Right renal cortex interstitium (tissue), 3 donors: ENCODE results near the gene FMO3. TPM values are rescaled to one million over a fixed set of nuclear protein-coding genes. Genes with fewer than 3 reads are reported as not detected.

ENCODE experiments used
- DNase-seq, 3 donors: peaks; one replicate each; pipeline ENCODE4 v3.0.0-alpha.2; 2013; ENCODE audit warnings: low read depth in 3 of 3, low spot score in 2 of 3
- polyA plus RNA-seq, 3 donors: library from polyadenylated mRNA; unstranded; fragments of 120-200 nt; gene quantifications; one replicate each; pipeline ENCODE4 v1.2.1, GENCODE V29; 2013; ENCODE audit not compliant: insufficient read length in 3 of 3

The FMO3 gene
- polyA plus RNA-seq, 3 donors, result 0.12 to 0.28 TPM; not detected in 1

- DNase-seq, result no peak
Measured at GRCh38 chr1:171115280-171115897, 24.7 kb downstream of the FMO3 start.

GRCh38 chr1:171116676-171117075 lies 26.0 kb downstream of the FMO3 start:
- DNase-seq, result no peak

GRCh38 chr1:171117085-171117484 lies 26.4 kb downstream of the FMO3 start:
- DNase-seq, result no peak

GRCh38 chr1:171119648-171120047 lies 28.9 kb downstream of the FMO3 start:
- no peak for DNase-seq

GRCh38 chr1:171122299-171122698 lies 31.6 kb downstream of the FMO3 start:
- DNase-seq, result no peak

GRCh38 chr1:171122893-171123292 lies 32.2 kb downstream of the FMO3 start:
- no peak for DNase-seq

GRCh38 chr1:171126504-171126903 lies 35.8 kb downstream of the FMO3 start:
- no peak for DNase-seq

- DNase-seq, result no peak
Measured at GRCh38 chr1:171127099-171127498, 36.4 kb downstream of the FMO3 start.

- DNase-seq, result no peak
Measured at GRCh38 chr1:171127501-171127900, 36.8 kb downstream of the FMO3 start.

- no peak for DNase-seq
Measured at GRCh38 chr1:171128463-171128862, 37.8 kb downstream of the FMO3 start.

GRCh38 chr1:171134204-171134923 lies 43.7 kb downstream of the FMO3 start:
- DNase-seq, result no peak

- DNase-seq, result no peak
Measured at GRCh38 chr1:171137580-171137979, 46.9 kb downstream of the FMO3 start.

GRCh38 chr1:171138980-171139379 lies 48.3 kb downstream of the FMO3 start:
- DNase-seq, result no peak

- no peak for DNase-seq
Measured at GRCh38 chr1:171139890-171140289, 49.2 kb downstream of the FMO3 start.

GRCh38 chr1:171140401-171140800 lies 49.7 kb downstream of the FMO3 start:
- no peak for DNase-seq

GRCh38 chr1:171140956-171141687 lies 50.4 kb downstream of the FMO3 start:
- no peak for DNase-seq

GRCh38 chr1:171141688-171142415 lies 51.1 kb downstream of the FMO3 start:
- DNase-seq, result no peak

GRCh38 chr1:171142416-171143385 lies 52.0 kb downstream of the FMO3 start:
- DNase-seq, result no peak

GRCh38 chr1:171150156-171150555 lies 59.5 kb downstream of the FMO3 start:
- no peak for DNase-seq

GRCh38 chr1:171152549-171152948 lies 61.8 kb downstream of the FMO3 start:
- DNase-seq, result no peak
